GM12801 (cell line): ENCODE measurements around the gene PELI1.

Experiments used
- CTCF ChIP-seq: IDR thresholded peaks from one replicate; pipeline ENCODE4 v1.5.1; 2011; ENCODE audit warnings: control low read depth; ENCODE audit not compliant: insufficient read length; ENCODE audit errors: extremely low read depth

PELI1 gene

GRCh38 chr2:64166637-64167420 is 22.6 kb upstream of the PELI1 start:
- TF ChIP-seq CTCF: no peak

- no peak for TF ChIP-seq CTCF
Measured at GRCh38 chr2:64166212-64166611, 22.0 kb upstream of the PELI1 start.

GRCh38 chr2:64165706-64166105 is 21.5 kb upstream of the PELI1 start:
- TF ChIP-seq CTCF: no peak

GRCh38 chr2:64164629-64165028 is 20.4 kb upstream of the PELI1 start:
- no peak for TF ChIP-seq CTCF

GRCh38 chr2:64162516-64162915 is 18.3 kb upstream of the PELI1 start:
- TF ChIP-seq CTCF: no peak

GRCh38 chr2:64157792-64158191 is 13.6 kb upstream of the PELI1 start:
- TF ChIP-seq CTCF: no peak

- no peak for TF ChIP-seq CTCF
Measured at GRCh38 chr2:64153811-64154210, 9.6 kb upstream of the PELI1 start.
